ENCODE measurements around the gene ZBTB4.

Gene ZBTB4

DNA sequence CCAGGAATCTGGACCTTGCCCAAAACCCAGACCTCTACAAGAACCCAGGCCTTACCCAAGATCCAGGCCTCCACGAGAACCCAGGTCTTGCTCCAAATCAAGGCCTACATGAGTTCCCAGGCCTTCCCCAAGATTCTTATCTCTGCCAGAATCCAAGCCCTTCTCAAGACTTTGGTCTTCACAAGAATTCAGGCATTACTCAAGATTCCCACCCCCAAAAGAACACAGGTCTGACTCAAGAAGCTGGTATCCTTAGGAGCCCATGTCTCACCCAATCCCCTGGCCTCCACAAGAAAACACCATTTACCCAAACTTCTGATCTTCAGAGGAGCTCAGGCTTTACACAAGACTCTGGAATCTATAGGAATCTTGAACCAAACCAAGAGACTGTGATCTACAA is 48.2 kb downstream of the ZBTB4 start:
- no peak overlapping the region for H3K27ac ChIP-seq (replicated peaks)
- DNase-seq (ENCODE audit: low read depth in 1 of 2, low spot score in 1 of 2), result no peak
- no peak for TF ChIP-seq REST (IDR thresholded peaks at IDR 0.05; ENCODE audit: insufficient replicate concordance, low read depth)
- TF ChIP-seq GABPA (IDR thresholded peaks at IDR 0.05; ENCODE audit: low read depth), result no peak
- no peak for TF ChIP-seq CTCF (IDR thresholded peaks at IDR 0.05; ENCODE audit: insufficient read depth, low read length)
- TF ChIP-seq POLR2AphosphoS5 (IDR thresholded peaks at IDR 0.05; ENCODE audit: low read depth), result no peak

GRCh38 chr17:7429722-7430121 is 49.7 kb downstream of the ZBTB4 start:
- Histone ChIP-seq H3K4me3 (replicated peaks; ENCODE audit: insufficient read depth, low read length) (no peak overlapping the region), H3K27me3 (ENCODE audit: insufficient read depth, poor library complexity, severe bottlenecking) (no peaks in the 10 kb centered on the region), H3K27ac (replicated peaks) (no peak overlapping the region)
- DNase-seq (ENCODE audit: low read depth in 1 of 2, low spot score in 1 of 2), result no peak
- TF ChIP-seq GABPA (IDR thresholded peaks at IDR 0.05; ENCODE audit: low read depth), result no peak
- no peak for TF ChIP-seq SPI1 (IDR thresholded peaks at IDR 0.05; ENCODE audit: borderline replicate concordance, low read depth)

More for the DNA sequence above, 48.2 kb downstream of the ZBTB4 start:
- Histone ChIP-seq H3K4me3 (replicated peaks; ENCODE audit: insufficient read depth, low read length) (no peak overlapping the region), H3K27me3 (ENCODE audit: insufficient read depth, poor library complexity, severe bottlenecking) (no peaks in the 10 kb centered on the region)

DNA sequence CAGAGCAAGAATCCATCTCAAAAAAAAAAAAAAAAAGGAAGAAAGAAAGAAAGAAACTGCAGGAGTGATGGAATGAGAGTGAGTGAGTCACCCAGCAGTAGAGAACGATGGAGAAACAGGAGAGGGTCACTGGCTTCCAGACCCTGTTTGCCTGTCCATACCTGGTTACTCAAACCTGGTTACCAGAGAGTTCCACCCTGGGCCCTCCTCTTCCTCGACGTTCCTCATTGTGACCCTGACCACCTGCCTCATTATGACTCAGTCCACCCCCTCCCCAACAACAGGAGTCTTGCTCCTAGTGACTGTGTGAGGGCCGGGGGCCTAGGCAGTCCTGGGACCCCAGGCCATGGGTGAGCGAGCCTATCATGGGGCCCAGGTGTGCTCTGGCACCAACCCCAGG is 50.9 kb downstream of the ZBTB4 start, which contains the start of gene SPEM3:
TSS of gene SPEM3 (plus strand) at position 301 of the 400 bp plus-strand sequence. CDS start at position 347, 46 bp downstream.
- TF ChIP-seq CTCF (IDR thresholded peaks at IDR 0.05; ENCODE audit: insufficient read depth, low read length) (no peak), SPI1 (IDR thresholded peaks at IDR 0.05; ENCODE audit: borderline replicate concordance, low read depth) (no peak), REST (IDR thresholded peaks at IDR 0.05; ENCODE audit: insufficient replicate concordance, low read depth) (no peak), POLR2AphosphoS5 (IDR thresholded peaks at IDR 0.05; ENCODE audit: low read depth) (no peak), GABPA (IDR thresholded peaks at IDR 0.05; ENCODE audit: low read depth) (no peak)
- no peaks in the 10 kb centered on the region for H3K27me3 ChIP-seq (ENCODE audit: insufficient read depth, poor library complexity, severe bottlenecking)
- DNase-seq (ENCODE audit: low read depth in 1 of 2, low spot score in 1 of 2), result no peak

GRCh38 chr17:7427549-7427948 is 51.9 kb downstream of the ZBTB4 start:
- DNase-seq (ENCODE audit: low read depth in 1 of 2, low spot score in 1 of 2), result no peak
- Histone ChIP-seq H3K27me3 (ENCODE audit: insufficient read depth, poor library complexity, severe bottlenecking) (no peaks in the 10 kb centered on the region), H3K27ac (replicated peaks) (no peak overlapping the region), H3K4me3 (replicated peaks; ENCODE audit: insufficient read depth, low read length) (no peak overlapping the region)
- TF ChIP-seq POLR2AphosphoS5 (IDR thresholded peaks at IDR 0.05; ENCODE audit: low read depth) (no peak), CTCF (IDR thresholded peaks at IDR 0.05; ENCODE audit: insufficient read depth, low read length) (no peak), REST (IDR thresholded peaks at IDR 0.05; ENCODE audit: insufficient replicate concordance, low read depth) (no peak)

More for the DNA sequence above, 50.9 kb downstream of the ZBTB4 start, which contains the start of gene SPEM3:
- Histone ChIP-seq H3K4me3 (replicated peaks; ENCODE audit: insufficient read depth, low read length) (no peak within 1 kb of the TSS), H3K27ac (replicated peaks) (no peak within 1 kb of the TSS)

Measured in HL-60 (cell line).